ENCODE measurements around the gene CATSPERE.

Gene CATSPERE

GRCh38 chr1:244439391-244440032 lies 21.6 kb upstream of the CATSPERE start:
- peak; percentile 44 to 64 for DNase-seq
- no peak for TF ChIP-seq GATA1 (IDR thresholded peaks at IDR 0.05; ENCODE audit: low read depth, low read length)
- TF ChIP-seq POLR2A (IDR thresholded peaks at IDR 0.05; ENCODE audit: low read length) = no peak

- TF ChIP-seq GATA1 (IDR thresholded peaks at IDR 0.05; ENCODE audit: low read depth, low read length) (no peak), POLR2A (IDR thresholded peaks at IDR 0.05; ENCODE audit: low read length) (no peak)
- DNase-seq = no peak
Measured at GRCh38 chr1:244442850-244443249, 18.2 kb upstream of the CATSPERE start.

DNA sequence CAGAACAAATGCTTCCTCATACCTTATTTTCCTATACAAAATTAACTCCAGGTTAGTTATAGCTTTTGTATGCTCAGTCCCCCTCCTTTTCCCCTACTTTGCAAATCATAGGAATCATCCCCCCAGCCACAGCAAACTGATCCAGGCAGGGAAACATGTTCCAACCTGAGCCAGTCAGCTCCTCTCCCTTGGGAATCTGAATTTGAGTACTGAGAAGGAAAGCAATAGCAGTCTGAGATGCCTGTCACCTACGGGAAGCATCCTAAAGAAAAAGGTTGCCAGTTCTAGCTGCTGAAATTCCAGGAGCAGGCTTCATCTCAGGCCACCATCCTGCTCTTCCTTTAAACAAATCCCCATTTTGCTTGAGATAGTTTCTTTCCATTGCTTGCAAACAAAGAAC lies 16.2 kb upstream of the CATSPERE start:
- TF ChIP-seq GATA1 (IDR thresholded peaks at IDR 0.05; ENCODE audit: low read depth, low read length) (no peak), POLR2A (IDR thresholded peaks at IDR 0.05; ENCODE audit: low read length) (no peak)
- no peak for DNase-seq

DNA sequence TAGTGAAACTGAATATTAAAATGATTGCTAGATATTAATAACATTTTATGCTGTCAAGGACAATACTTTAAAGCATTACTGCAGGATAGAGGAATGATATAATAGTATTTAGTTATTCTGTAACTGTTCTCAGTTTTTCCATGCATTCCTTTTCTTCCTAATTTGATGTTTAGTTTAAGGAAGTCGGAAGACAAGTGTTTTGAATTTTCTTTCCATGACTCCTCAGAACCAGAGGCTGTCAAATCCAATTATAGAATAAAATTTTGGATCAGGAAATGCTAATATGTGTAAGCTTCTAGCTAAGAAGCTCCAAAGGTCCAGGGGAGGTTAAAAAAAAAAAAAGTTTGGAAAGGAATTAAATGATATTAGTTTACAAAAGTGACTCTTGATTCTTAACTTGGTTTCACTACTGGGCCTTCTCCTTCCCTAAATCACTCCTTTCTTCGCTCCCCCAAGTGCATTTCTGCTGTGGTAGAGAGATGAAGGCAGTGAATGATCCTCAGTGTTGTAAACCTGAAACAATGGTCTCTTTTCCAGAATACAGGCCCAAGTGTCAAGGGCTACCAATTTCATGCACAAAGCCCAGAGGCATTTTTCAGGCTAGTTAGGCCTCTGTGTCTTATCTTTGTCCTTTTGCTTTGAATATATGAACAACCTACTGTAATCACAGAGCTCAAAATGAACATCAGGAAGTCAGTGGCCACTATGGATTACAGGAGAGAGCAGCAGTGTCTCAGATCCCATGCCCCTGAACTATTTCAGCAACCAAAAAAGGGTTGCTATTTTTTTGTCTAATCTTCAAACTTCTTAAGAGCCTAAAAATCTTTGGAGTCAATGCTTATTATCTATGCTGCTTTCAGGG lies 15.5 kb upstream of the CATSPERE start:
- DNase-seq = no peak
- TF ChIP-seq POLR2A (IDR thresholded peaks at IDR 0.05; ENCODE audit: low read length) (no peak), GATA1 (IDR thresholded peaks at IDR 0.05; ENCODE audit: low read depth, low read length) (no peak)

GRCh38 chr1:244447024-244447423 lies 14.0 kb upstream of the CATSPERE start:
- TF ChIP-seq POLR2A (IDR thresholded peaks at IDR 0.05; ENCODE audit: low read length) = no peak
- DNase-seq = peak in 1 of 2 experiments; percentile 21

GRCh38 chr1:244447552-244447951 lies 13.5 kb upstream of the CATSPERE start:
- DNase-seq = no peak
- TF ChIP-seq POLR2A (IDR thresholded peaks at IDR 0.05; ENCODE audit: low read length) (no peak), GATA1 (IDR thresholded peaks at IDR 0.05; ENCODE audit: low read depth, low read length) (no peak)

DNA sequence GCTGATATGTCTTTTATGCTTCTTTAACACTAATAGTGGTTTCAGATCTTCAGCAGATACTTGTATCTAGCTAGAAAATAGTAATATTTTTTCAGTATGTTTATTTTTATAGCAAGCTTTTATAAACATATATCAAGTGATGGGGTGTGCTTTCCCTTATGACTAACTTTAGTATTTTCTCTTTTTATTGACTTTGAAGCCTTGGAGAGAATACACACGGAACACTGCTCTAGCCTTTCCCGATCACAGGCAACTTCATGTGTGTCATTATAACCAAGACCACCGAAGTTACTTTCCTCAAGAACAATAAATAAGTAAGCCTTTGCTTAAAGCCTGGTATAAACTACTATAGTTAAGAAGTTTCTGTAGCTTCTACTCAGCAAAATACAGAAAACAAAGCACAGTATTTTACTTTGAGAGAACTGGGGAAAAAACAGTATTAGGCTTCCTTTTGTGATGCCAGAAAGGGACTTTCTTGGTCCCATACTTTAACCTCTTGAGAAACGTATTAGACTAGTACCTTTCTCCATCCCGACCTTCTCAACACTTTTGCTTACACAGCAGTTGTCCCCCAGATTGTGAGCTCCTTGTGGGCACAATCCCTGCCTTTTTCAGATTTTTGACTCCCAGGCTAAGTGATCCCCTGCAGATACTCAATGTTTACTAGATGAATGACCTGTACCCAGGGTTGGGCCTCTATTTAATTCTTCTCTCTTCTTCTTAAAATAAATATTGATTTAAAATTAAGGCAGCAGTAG lies 12.6 kb upstream of the CATSPERE start:
- TF ChIP-seq GATA1 (IDR thresholded peaks at IDR 0.05; ENCODE audit: low read depth, low read length) (no peak), POLR2A (IDR thresholded peaks at IDR 0.05; ENCODE audit: low read length) (no peak)
- DNase-seq = no peak

DNA sequence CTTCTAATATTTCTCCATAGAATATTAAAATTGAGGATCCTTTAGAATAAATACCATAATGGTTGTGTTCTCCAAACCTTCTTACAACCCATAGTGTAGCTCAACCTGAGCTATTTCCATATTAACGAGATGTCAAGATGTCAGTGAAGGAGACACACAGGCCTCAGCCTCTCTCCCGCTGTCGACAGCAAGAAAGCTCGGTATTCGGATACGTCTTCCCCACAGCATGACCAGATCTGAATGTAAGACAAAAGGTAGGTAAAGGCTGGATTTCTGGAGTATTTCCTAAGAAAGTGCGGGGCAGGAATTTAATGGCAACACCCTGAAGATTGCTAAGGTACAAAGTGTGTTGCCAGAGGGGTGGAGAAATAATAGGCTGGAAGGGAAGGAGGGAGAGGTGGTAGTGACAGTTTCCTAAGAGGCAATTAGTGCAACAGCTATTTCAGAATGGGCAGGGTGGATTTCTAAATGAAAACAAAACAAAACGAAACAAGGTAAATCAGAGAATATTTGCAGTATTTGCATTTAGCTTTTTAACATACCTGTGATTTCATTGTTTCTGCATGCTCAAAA lies 11.1 kb upstream of the CATSPERE start:
- no peak for DNase-seq

GRCh38 chr1:244450597-244451538 lies 10.2 kb upstream of the CATSPERE start:
- DNase-seq = peak; percentile 71 to 84

More for the DNA sequence above, 11.1 kb upstream of the CATSPERE start:
- TF ChIP-seq GATA1 (IDR thresholded peaks at IDR 0.05; ENCODE audit: low read depth, low read length) (no peak), POLR2A (IDR thresholded peaks at IDR 0.05; ENCODE audit: low read length) (no peak)

DNA sequence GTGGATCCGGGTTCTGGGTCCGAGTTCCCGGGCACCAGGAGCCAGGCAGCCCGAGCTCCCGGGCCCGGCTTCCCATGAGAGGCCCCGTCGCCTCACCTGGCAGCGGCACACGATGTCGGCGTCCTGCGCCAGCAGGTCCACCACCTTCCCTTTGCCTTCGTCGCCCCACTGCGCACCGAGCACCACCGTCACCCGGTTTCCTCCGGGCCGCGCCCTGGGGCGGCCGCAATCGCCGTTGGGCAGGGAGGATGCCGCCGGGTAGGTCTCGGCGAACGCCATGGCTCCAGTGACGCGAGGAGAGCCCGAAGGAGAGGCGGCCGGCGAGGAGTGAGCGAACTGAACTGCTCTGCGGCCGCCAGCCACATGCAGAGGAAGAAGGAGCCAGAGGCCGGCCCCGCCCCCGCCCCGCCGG lies 9.5 kb upstream of the CATSPERE start, which contains the start of gene ADSS2:
Gene ADSS2, minus strand, starts transcription at position 371 of the 412 bp plus-strand sequence. Its CDS starts 92 bp downstream, at position 279.
- no peak for TF ChIP-seq GATA1 (IDR thresholded peaks at IDR 0.05; ENCODE audit: low read depth, low read length)
- peak; percentile 74 for TF ChIP-seq POLR2A (IDR thresholded peaks at IDR 0.05; ENCODE audit: low read length)
- no peak for DNase-seq

More at GRCh38 chr1:244450597-244451538, 10.2 kb upstream of the CATSPERE start:
- TF ChIP-seq GATA1 (IDR thresholded peaks at IDR 0.05; ENCODE audit: low read depth, low read length) (no peak), POLR2A (IDR thresholded peaks at IDR 0.05; ENCODE audit: low read length) (no peak)

GRCh38 chr1:244451951-244452795 lies 8.9 kb upstream of the CATSPERE start:
- DNase-seq = peak; percentile 99
- TF ChIP-seq POLR2A (IDR thresholded peaks at IDR 0.05; ENCODE audit: low read length) (no peak), GATA1 (IDR thresholded peaks at IDR 0.05; ENCODE audit: low read depth, low read length) (no peak)

DNA sequence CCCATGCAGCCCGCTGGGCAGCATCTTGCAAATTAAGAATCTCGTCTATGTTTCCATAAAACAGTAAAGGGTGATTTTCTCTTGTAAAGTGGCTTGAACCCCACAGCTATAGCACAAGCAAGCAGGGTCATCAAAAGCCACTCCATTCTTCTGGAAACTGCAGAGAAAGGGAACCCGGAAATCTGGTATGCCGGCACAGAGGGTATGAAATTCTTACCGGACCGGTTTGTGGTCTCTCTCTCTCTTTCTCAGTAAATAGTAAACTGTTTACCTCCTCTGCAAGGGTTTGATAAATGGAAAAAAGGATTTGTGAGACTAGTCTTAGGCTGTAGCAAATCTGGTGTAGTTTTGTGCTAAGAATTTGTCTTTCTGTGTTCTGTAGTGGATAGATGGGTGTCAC lies 6.7 kb upstream of the CATSPERE start:
- TF ChIP-seq POLR2A (IDR thresholded peaks at IDR 0.05; ENCODE audit: low read length) (no peak), GATA1 (IDR thresholded peaks at IDR 0.05; ENCODE audit: low read depth, low read length) (no peak)
- no peak for DNase-seq

All from erythroblast (primary cell).